Muscle layer of duodenum (tissue), 2 donors: ENCODE measurements around the gene AIFM1.

Experiments
- H3K27ac ChIP-seq: one replicate; pipeline ENCODE4 v1.7.0; 2013; ENCODE audit warnings: mild to moderate bottlenecking, low read length
- H3K27me3 ChIP-seq: one replicate; pipeline ENCODE4 v1.7.0; 2013; ENCODE audit warnings: low read depth, mild to moderate bottlenecking, control low read depth, low read length
- H3K36me3 ChIP-seq, 2 donors: one replicate each; pipeline ENCODE4 v1.7.0; 2013; ENCODE audit warnings: low read length in 2 of 2, control low read depth in 1 of 2, mild to moderate bottlenecking in 1 of 2; ENCODE audit not compliant: insufficient read depth in 2 of 2, control insufficient read depth in 1 of 2
- H3K4me1 ChIP-seq, 2 donors: one replicate each; pipeline ENCODE4 v1.7.0; 2013; ENCODE audit warnings: low read length in 2 of 2, mild to moderate bottlenecking in 2 of 2, control low read depth in 1 of 2, moderate library complexity in 1 of 2; ENCODE audit not compliant: insufficient read depth in 2 of 2, control insufficient read depth in 1 of 2
- H3K4me3 ChIP-seq, 2 donors: one replicate each; pipeline ENCODE4 v1.7.0; 2013; ENCODE audit warnings: low read length in 2 of 2, low read depth in 1 of 2, mild to moderate bottlenecking in 1 of 2
- H3K9me3 ChIP-seq, 2 donors: one replicate each; pipeline ENCODE4 v1.7.0; 2013; ENCODE audit warnings: low read length in 2 of 2, control low read depth in 1 of 2, mild to moderate bottlenecking in 1 of 2; ENCODE audit not compliant: control insufficient read depth in 1 of 2
- donor health status: healthy.

AIFM1 gene

DNA sequence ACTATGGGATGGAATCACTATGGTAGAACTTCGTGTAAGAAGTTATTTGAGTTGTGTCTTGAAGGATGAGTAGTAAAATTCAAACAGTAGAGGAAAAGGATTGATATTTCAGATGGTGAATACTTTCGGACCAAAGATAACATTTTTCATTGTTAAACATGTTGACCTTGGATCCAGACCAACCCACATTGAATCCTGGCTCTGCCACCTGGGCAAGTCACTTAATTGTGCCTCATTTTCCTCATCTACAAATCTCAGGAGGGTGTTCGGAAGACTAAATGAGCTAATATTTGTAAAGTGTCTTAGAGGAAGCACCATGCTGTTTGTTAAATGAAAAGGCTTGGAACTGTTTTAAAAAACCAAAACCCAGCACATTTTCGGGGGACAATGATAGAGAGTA is 1.4 kb upstream of the AIFM1 start:
- H3K36me3 ChIP-seq, result no peaks in the 10 kb centered on the region
- H3K4me3 ChIP-seq, result peak overlapping the region in 1 of 2 donors; percentile 68
- no peaks in the 10 kb centered on the region for H3K9me3 ChIP-seq
- H3K4me1 ChIP-seq, result peaks cover 0 to 14% of the 10 kb centered on the region in 2 donors
- H3K27ac ChIP-seq, result no peak overlapping the region
- no peaks in the 10 kb centered on the region for H3K27me3 ChIP-seq

DNA sequence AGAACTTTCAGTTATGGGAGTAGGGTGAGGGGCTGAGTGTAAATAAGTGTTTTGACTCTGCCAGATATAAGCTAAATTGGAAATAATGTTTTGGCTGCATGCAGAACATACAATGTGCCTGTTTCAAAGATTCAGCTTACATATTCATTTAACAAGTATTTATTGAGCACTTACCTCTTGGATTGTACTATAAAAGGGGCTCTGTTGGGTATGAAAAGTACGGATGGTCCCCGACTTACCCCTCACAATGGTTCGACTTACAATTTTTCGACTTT is 799 bp upstream of the AIFM1 start:
- H3K4me1 ChIP-seq, result peaks cover 0 to 13% of the 10 kb centered on the region in 2 donors
- no peaks in the 10 kb centered on the region for H3K36me3 ChIP-seq
- no peaks in the 10 kb centered on the region for H3K9me3 ChIP-seq
- peak overlapping the region; percentile 68 to 77 for H3K4me3 ChIP-seq
- no peaks in the 10 kb centered on the region for H3K27me3 ChIP-seq
- peak overlapping the region; percentile 88 for H3K27ac ChIP-seq

DNA sequence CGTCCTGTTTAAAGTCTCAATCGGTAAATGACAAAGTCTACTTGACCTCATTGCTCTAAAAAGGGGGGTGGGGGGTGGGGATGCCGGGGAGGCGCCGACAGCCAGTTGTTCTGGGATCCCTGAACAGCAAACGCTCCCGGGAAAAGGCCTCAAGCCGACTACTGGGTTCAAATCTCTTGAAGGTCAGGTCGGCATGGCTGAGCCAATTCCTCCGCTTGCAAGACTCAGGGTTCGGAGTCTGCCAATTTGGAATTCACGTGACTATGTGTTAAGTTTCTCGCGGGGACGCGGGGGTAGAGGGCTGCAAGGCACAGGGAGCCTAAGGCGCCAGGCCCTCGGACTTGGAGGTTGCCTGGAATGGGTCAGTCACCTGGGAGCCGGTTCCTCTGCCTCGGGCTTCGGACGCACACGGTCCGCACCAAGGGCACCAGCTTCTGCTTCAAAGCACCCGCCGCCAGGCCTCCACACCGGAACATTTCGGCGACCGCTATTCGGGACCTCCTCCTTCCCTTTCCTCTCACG is 399 bp downstream of the AIFM1 start:
- H3K4me3 ChIP-seq, result peak overlapping the region; percentile 68 to 77
- peak overlapping the region; percentile 88 for H3K27ac ChIP-seq

DNA sequence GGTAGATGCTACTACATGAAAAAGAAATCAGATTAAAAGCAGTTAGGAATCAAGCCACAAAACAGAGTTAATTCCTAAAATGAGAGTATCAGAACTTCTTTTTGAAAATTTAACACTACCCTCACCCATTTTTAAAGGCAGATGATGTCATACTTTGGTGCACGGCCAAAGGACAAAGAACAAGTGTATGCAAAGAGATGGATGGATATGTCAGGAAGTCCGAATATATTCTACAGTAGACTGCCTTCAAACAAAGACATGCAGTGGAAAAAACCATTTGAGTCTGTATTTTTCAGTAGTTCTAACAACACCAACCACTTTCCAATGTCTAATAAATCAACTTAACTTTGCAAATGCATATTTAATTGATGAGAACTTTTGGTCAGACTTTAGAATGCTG is 2.2 kb downstream of the AIFM1 start:
- Histone ChIP-seq H3K4me3 (no peak overlapping the region), H3K27ac (no peak overlapping the region), H3K36me3 (no peaks in the 10 kb centered on the region)

More for the DNA sequence above, 399 bp downstream of the AIFM1 start:
- H3K4me1 ChIP-seq, result peaks cover 0 to 7% of the 10 kb centered on the region in 2 donors
- no peaks in the 10 kb centered on the region for H3K36me3 ChIP-seq
- no peaks in the 10 kb centered on the region for H3K9me3 ChIP-seq
- no peaks in the 10 kb centered on the region for H3K27me3 ChIP-seq

DNA sequence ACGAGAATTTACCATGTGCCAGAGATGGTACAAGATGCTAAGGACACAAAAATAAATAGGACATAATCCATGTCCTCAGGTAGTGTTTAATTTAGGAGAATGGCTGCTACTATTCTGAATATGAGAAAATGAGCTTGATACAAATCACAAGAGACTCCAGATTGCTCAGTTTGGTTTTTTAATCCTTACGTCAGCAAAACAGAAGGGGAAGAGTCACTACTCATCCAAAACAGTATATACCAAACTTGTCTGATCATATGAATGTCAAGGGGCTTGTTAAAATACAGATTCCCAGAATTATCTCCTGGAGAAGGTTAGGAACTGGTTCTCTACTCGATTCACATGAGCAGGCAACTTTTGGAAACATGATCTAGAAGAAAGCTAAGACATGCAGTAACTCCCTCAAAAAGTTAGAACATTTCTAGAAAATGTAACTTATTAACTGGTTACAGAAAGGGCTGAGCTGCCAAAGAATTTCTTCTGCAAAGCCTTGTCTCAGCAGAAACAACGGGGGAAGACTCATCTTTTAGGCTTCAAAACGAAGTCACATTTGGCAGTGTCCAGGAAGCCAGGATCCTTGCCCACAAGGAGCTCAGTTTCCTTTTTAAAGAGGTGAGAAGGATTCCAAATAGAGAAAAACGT is 3.4 kb downstream of the AIFM1 start:
- Histone ChIP-seq H3K27me3 (no peaks in the 10 kb centered on the region), H3K9me3 (no peaks in the 10 kb centered on the region), H3K27ac (no peak overlapping the region), H3K4me1 (peaks cover 0 to 7% of the 10 kb centered on the region in 2 donors), H3K4me3 (no peak overlapping the region), H3K36me3 (no peaks in the 10 kb centered on the region)

More for the DNA sequence above, 2.2 kb downstream of the AIFM1 start:
- Histone ChIP-seq H3K27me3 (no peaks in the 10 kb centered on the region), H3K9me3 (no peaks in the 10 kb centered on the region), H3K4me1 (peaks cover 0 to 7% of the 10 kb centered on the region in 2 donors)

GRCh38 chrX:130159776-130160175 is 5.9 kb downstream of the AIFM1 start:
- no peak overlapping the region for H3K27ac ChIP-seq
- no peaks in the 10 kb centered on the region for H3K27me3 ChIP-seq
- H3K36me3 ChIP-seq, result peaks cover 0 to 2% of the 10 kb centered on the region in 2 donors
- peaks cover 0 to 7% of the 10 kb centered on the region in 2 donors for H3K4me1 ChIP-seq
- no peak overlapping the region for H3K4me3 ChIP-seq
- H3K9me3 ChIP-seq, result no peaks in the 10 kb centered on the region

GRCh38 chrX:130158311-130158710 is 7.3 kb downstream of the AIFM1 start:
- no peak overlapping the region for H3K4me3 ChIP-seq
- no peaks in the 10 kb centered on the region for H3K27me3 ChIP-seq
- no peak overlapping the region for H3K27ac ChIP-seq
- peaks cover 0 to 3% of the 10 kb centered on the region in 2 donors for H3K36me3 ChIP-seq
- H3K4me1 ChIP-seq, result no peaks in the 10 kb centered on the region
- H3K9me3 ChIP-seq, result no peaks in the 10 kb centered on the region

GRCh38 chrX:130155564-130155963 is 10.1 kb downstream of the AIFM1 start:
- Histone ChIP-seq H3K9me3 (no peaks in the 10 kb centered on the region), H3K4me1 (no peaks in the 10 kb centered on the region), H3K27ac (no peak overlapping the region), H3K4me3 (no peak overlapping the region), H3K36me3 (peaks cover 0 to 3% of the 10 kb centered on the region in 2 donors), H3K27me3 (no peaks in the 10 kb centered on the region)

DNA sequence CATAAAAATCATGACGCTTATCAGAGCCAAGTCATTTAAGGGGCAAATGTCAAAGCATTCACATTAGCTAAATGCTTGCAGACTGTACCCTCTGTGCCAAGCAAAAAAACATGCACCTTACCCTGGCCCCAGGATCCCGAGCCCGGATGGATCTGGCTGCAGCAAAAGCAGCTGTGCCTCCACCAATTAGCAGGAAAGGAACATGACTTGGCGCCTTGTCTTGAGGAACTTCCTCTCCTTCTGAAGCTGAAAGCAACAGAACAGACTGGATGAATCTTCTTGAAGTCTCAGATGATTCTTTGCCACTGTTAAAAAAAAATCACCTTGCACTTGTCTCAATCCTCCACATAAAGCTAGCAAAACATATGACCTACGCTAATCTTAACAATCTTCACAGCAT is 18.0 kb downstream of the AIFM1 start:
- Histone ChIP-seq H3K27ac (no peak overlapping the region), H3K4me1 (no peaks in the 10 kb centered on the region), H3K4me3 (no peak overlapping the region), H3K9me3 (no peaks in the 10 kb centered on the region), H3K27me3 (no peaks in the 10 kb centered on the region), H3K36me3 (peaks cover 21 to 24% of the 10 kb centered on the region in 2 donors)

DNA sequence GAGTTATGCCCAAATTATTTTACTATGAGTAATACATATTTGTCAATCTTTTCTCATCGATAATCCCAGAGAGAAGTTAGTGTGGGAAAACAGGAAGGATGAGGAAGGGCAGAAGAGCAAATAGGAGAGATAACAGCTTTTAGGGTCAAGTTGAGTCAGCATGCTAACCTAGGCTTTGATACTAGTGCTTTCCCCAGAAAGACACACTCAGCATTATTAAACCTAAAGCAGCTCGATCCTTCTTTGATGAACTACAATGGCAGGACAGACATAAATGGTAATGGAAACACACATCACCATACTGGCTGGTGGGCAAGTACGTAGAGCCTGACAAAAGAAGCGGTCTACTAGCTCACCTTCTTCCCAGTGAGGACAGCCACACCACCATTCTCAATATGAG is 20.5 kb downstream of the AIFM1 start:
- Histone ChIP-seq H3K4me3 (no peak overlapping the region), H3K4me1 (no peaks in the 10 kb centered on the region), H3K9me3 (no peaks in the 10 kb centered on the region), H3K36me3 (peaks cover 21 to 29% of the 10 kb centered on the region in 2 donors), H3K27me3 (no peaks in the 10 kb centered on the region), H3K27ac (no peak overlapping the region)

- Histone ChIP-seq H3K4me3 (no peak overlapping the region), H3K9me3 (no peaks in the 10 kb centered on the region), H3K36me3 (peaks cover 21 to 34% of the 10 kb centered on the region in 2 donors), H3K4me1 (no peaks in the 10 kb centered on the region), H3K27ac (no peak overlapping the region), H3K27me3 (no peaks in the 10 kb centered on the region)
Observed at GRCh38 chrX:130144509-130144908, 21.1 kb downstream of the AIFM1 start.
